Measurements from ENCODE around the gene PNMA6A.
"Not testable (repeated sequence)": the region's sequence is repeated elsewhere in the genome, so short reads cannot be mapped to it uniquely, and the experiment has no call there.

DNA sequence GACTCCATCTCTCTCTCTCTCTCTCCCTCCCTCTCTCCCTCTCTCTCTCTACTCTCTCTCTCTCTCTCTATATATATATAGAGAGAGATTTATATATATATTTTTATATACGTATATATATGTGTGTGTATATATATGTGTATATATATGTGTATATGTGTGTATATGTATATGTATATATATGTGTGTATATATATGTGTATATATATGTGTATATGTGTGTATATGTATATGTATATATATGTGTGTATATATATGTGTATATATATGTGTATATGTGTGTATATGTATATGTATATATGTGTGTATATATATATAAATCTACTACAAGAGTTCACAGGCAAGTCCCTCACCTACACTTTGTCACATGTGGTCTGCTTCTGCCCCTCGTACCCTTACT lies 45.8 kb upstream of the PNMA6A start:
- TF ChIP-seq, protein P1, sequence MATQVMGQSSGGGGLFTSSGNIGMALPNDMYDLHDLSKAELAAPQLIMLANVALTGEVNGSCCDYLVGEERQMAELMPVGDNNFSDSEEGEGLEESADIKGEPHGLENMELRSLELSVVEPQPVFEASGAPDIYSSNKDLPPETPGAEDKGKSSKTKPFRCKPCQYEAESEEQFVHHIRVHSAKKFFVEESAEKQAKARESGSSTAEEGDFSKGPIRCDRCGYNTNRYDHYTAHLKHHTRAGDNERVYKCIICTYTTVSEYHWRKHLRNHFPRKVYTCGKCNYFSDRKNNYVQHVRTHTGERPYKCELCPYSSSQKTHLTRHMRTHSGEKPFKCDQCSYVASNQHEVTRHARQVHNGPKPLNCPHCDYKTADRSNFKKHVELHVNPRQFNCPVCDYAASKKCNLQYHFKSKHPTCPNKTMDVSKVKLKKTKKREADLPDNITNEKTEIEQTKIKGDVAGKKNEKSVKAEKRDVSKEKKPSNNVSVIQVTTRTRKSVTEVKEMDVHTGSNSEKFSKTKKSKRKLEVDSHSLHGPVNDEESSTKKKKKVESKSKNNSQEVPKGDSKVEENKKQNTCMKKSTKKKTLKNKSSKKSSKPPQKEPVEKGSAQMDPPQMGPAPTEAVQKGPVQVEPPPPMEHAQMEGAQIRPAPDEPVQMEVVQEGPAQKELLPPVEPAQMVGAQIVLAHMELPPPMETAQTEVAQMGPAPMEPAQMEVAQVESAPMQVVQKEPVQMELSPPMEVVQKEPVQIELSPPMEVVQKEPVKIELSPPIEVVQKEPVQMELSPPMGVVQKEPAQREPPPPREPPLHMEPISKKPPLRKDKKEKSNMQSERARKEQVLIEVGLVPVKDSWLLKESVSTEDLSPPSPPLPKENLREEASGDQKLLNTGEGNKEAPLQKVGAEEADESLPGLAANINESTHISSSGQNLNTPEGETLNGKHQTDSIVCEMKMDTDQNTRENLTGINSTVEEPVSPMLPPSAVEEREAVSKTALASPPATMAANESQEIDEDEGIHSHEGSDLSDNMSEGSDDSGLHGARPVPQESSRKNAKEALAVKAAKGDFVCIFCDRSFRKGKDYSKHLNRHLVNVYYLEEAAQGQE (IDR thresholded peaks at IDR 0.05; ENCODE audit: low read depth, low read length): not testable (repeated sequence)
- TF ChIP-seq SPI1 (IDR thresholded peaks at IDR 0.05; ENCODE audit: borderline replicate concordance, insufficient read depth, low read depth, low read length); POLR2A (IDR thresholded peaks at IDR 0.05; ENCODE audit: low read depth, low read length); POLR2AphosphoS2 (IDR thresholded peaks at IDR 0.05; ENCODE audit: low read depth, low read length); YBX1 (IDR thresholded peaks at IDR 0.05); ASH2L (IDR thresholded peaks at IDR 0.05; ENCODE audit: borderline replicate concordance, low read depth); ATF7 (IDR thresholded peaks at IDR 0.05; ENCODE audit: low read depth); NFIC (IDR thresholded peaks at IDR 0.05; ENCODE audit: low read depth, low read length); NFYB (IDR thresholded peaks at IDR 0.05; ENCODE audit: insufficient read depth, low read depth, low read length); NBN (IDR thresholded peaks at IDR 0.05): not testable (repeated sequence)
- TF ChIP-seq, protein P2, sequence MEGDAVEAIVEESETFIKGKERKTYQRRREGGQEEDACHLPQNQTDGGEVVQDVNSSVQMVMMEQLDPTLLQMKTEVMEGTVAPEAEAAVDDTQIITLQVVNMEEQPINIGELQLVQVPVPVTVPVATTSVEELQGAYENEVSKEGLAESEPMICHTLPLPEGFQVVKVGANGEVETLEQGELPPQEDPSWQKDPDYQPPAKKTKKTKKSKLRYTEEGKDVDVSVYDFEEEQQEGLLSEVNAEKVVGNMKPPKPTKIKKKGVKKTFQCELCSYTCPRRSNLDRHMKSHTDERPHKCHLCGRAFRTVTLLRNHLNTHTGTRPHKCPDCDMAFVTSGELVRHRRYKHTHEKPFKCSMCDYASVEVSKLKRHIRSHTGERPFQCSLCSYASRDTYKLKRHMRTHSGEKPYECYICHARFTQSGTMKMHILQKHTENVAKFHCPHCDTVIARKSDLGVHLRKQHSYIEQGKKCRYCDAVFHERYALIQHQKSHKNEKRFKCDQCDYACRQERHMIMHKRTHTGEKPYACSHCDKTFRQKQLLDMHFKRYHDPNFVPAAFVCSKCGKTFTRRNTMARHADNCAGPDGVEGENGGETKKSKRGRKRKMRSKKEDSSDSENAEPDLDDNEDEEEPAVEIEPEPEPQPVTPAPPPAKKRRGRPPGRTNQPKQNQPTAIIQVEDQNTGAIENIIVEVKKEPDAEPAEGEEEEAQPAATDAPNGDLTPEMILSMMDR (IDR thresholded peaks at IDR 0.05 in 2 of 3, conservative IDR thresholded peaks at IDR 0.05 in 1 of 3; ENCODE audit: control insufficient read depth in 2 of 3, extremely low read depth in 1 of 3, insufficient read depth in 1 of 3, low read depth in 3 of 3, low read length in 3 of 3): not testable (repeated sequence)

Measured in GM12878 (cell line).